ENCODE data around the gene NRG2. TPM values are rescaled to one million over a fixed set of nuclear protein-coding genes. Genes with fewer than 3 reads are reported as not detected.

Gene NRG2
- total and polyA plus RNA-seq, 2 donors (not counting 3 experiments of a cell fraction or from before 2014, with no cell fraction given): 0.26 to 0.42 TPM

DNA sequence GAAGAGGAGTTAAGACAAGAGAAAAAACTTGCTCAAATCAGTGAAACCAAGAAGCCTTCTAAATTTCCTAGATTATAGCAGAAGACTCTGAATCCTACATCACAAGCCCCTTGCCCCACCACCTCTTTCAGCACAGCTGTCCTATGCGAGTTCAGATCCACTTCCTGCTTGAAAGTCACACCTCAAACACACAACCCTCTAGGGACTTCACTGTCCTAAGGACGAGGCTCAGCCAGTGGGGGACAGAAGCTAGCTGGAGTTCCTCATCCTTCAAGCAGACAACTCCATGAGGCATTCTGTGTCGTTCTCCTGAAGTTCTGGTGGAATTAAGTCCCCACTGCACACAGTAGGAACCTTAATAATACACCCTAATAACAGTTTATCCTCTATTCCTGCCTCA lies 44.3 kb downstream of the NRG2 start:
- CTCF ChIA-PET: interaction anchor here (0.9 to 3.0 kb wide), 2 partner anchors 30 to 98 kb away, joined by 3 to 9 read pairs; no protein-coding TSS in a partner anchor
- no peak overlapping the region for H3K4me3 ChIP-seq (replicated peaks in 1 of 3; ENCODE audit: insufficient read depth in 1 of 3, low read depth in 1 of 3, low read length in 3 of 3)
- no peaks in the 10 kb centered on the region for H3K79me2 ChIP-seq (ENCODE audit: control insufficient read depth, insufficient read depth, low read length)
- POLR2A ChIA-PET: no interaction called here
- intact Hi-C loops (cut with micrococcal nuclease): no loop called here
- H2AFZ ChIP-seq (ENCODE audit: low read depth, low read length): no peak overlapping the region
- dilution Hi-C loops (cut with MboI; ENCODE audit: extremely low pct_ligation_motif_present, low sequenced_read_pairs): no loop called here
- TF ChIP-seq, protein P1, sequence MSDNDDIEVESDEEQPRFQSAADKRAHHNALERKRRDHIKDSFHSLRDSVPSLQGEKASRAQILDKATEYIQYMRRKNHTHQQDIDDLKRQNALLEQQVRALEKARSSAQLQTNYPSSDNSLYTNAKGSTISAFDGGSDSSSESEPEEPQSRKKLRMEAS (IDR thresholded peaks at IDR 0.05; ENCODE audit: insufficient read depth, insufficient read length): no peak
- no peak for TF ChIP-seq MYC (IDR thresholded peaks at IDR 0.05; ENCODE audit: low read depth, low read length)
- no peak for TF ChIP-seq GATA2 (IDR thresholded peaks at IDR 0.05; ENCODE audit: insufficient read depth, insufficient read length, low read depth, low read length)
- TF ChIP-seq JUN (IDR thresholded peaks at IDR 0.05; ENCODE audit: borderline replicate concordance, insufficient read depth, insufficient read length, low read depth): no peak
- TF ChIP-seq POLR2A (IDR thresholded peaks at IDR 0.05; ENCODE audit: low read depth, low read length): no peak
- TF ChIP-seq POLR2AphosphoS5 (IDR thresholded peaks at IDR 0.05; ENCODE audit: insufficient read depth, low read depth, low read length): no peak
- no peak for TF ChIP-seq FOS (IDR thresholded peaks at IDR 0.05; ENCODE audit: borderline replicate concordance, insufficient read depth, low read length)
- TF ChIP-seq EZH2 (IDR thresholded peaks at IDR 0.05; ENCODE audit: borderline replicate concordance, low read depth, low read length, severe bottlenecking): no peak
- TF ChIP-seq, protein P2, sequence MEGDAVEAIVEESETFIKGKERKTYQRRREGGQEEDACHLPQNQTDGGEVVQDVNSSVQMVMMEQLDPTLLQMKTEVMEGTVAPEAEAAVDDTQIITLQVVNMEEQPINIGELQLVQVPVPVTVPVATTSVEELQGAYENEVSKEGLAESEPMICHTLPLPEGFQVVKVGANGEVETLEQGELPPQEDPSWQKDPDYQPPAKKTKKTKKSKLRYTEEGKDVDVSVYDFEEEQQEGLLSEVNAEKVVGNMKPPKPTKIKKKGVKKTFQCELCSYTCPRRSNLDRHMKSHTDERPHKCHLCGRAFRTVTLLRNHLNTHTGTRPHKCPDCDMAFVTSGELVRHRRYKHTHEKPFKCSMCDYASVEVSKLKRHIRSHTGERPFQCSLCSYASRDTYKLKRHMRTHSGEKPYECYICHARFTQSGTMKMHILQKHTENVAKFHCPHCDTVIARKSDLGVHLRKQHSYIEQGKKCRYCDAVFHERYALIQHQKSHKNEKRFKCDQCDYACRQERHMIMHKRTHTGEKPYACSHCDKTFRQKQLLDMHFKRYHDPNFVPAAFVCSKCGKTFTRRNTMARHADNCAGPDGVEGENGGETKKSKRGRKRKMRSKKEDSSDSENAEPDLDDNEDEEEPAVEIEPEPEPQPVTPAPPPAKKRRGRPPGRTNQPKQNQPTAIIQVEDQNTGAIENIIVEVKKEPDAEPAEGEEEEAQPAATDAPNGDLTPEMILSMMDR (IDR thresholded peaks at IDR 0.05; ENCODE audit: extremely low read depth in 1 of 2, insufficient read depth in 1 of 2, low read depth in 1 of 2, low read length in 2 of 2): no peak
- no peak overlapping the region for H3K4me2 ChIP-seq (ENCODE audit: insufficient read depth, low read length)
- FAIRE-seq: no peak
- H3K27me3 ChIP-seq (ENCODE audit: control insufficient read depth in 2 of 2, insufficient read depth in 2 of 2, low read length in 2 of 2): peaks cover 25 to 37% of the 10 kb centered on the region in 2 experiments
- no peaks in the 10 kb centered on the region for H3K9me1 ChIP-seq (replicated peaks; ENCODE audit: control insufficient read depth, extremely low read depth, insufficient read depth, low read length)
- no peaks in the 10 kb centered on the region for H3K36me3 ChIP-seq (ENCODE audit: control insufficient read depth in 2 of 2, extremely low read depth in 1 of 2, insufficient read depth in 2 of 2, low read length in 2 of 2)
- no peak for DNase-seq (ENCODE audit: low read depth, low spot score)
- H3K27ac ChIP-seq (ENCODE audit: insufficient read depth, low read depth, low read length): no peak overlapping the region
- no peaks in the 10 kb centered on the region for H4K20me1 ChIP-seq (replicated peaks; ENCODE audit: control insufficient read depth, extremely low read depth, insufficient read depth, low read length)
- H3K4me1 ChIP-seq (ENCODE audit: control insufficient read depth, extremely low read depth, insufficient read depth, low read length): no peaks in the 10 kb centered on the region
- BruUV-seq (replicated peaks): no TSS peak
- H3K9ac ChIP-seq (replicated peaks; ENCODE audit: extremely low read depth, insufficient read depth, low read length): no peak overlapping the region
- H3K9me3 ChIP-seq (replicated peaks; ENCODE audit: control insufficient read depth, insufficient read depth, low read length): no peaks in the 10 kb centered on the region

All from endothelial cell of umbilical vein (primary cell).